ENCODE measurements around the gene HSD11B2. TPM values are rescaled to one million over a fixed set of nuclear protein-coding genes. Genes with fewer than 3 reads are reported as not detected.

The HSD11B2 gene
- total and polyA plus RNA-seq, 2 of the 8 experiments (the other 6 are each of a cell fraction or from before 2014, with no cell fraction given) = 28.7 to 32.9 TPM

DNA sequence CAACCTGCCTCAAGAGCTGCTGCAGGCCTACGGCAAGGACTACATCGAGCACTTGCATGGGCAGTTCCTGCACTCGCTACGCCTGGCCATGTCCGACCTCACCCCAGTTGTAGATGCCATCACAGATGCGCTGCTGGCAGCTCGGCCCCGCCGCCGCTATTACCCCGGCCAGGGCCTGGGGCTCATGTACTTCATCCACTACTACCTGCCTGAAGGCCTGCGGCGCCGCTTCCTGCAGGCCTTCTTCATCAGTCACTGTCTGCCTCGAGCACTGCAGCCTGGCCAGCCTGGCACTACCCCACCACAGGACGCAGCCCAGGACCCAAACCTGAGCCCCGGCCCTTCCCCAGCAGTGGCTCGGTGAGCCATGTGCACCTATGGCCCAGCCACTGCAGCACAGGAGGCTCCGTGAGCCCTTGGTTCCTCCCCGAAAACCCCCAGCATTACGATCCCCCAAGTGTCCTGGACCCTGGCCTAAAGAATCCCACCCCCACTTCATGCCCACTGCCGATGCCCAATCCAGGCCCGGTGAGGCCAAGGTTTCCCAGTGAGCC, 5.8 kb downstream of the HSD11B2 start:
- Histone ChIP-seq H2BK15ac (ENCODE audit: low read length) (no peak overlapping the region), H4K91ac (replicated peaks; ENCODE audit: insufficient read length, low read length) (no peak overlapping the region), H4K8ac (ENCODE audit: extremely low read depth, insufficient read depth, low read length) (no peak overlapping the region; the same call in 1 of the 2 replicates), H2BK120ac (replicated peaks; ENCODE audit: low read depth, low read length) (no peak overlapping the region), H2BK20ac (ENCODE audit: low read length) (no peak overlapping the region), H3K4me3 (ENCODE audit: extremely low read depth in 1 of 4, insufficient read depth in 2 of 4, low read depth in 3 of 4, low read length in 4 of 4) (no peak overlapping the region), H2BK12ac (ENCODE audit: low read depth, low read length) (no peak overlapping the region), H3K23me2 (ENCODE audit: low read depth, low read length) (peaks cover 2% of the 10 kb centered on the region; the same call in 1 of the 2 replicates), H3K9ac (replicated peaks in 1 of 4; ENCODE audit: extremely low read depth in 1 of 4, low read depth in 3 of 4, low read length in 3 of 4) (no peak overlapping the region), H3K23ac (ENCODE audit: insufficient read length) (no peak overlapping the region), H3K27ac (ENCODE audit: low read depth, low read length) (no peak overlapping the region), H3K79me2 (ENCODE audit: control insufficient read depth in 1 of 2, insufficient read depth in 2 of 2, low read length in 2 of 2) (no peaks in the 10 kb centered on the region; a peak in 1 of 4 replicates), H3K14ac (ENCODE audit: insufficient read length) (no peak overlapping the region), H3K36me3 (ENCODE audit: control insufficient read depth in 2 of 4, insufficient read depth in 4 of 4, low read length in 3 of 4) (peaks cover 7 to 18% (median 9%) of the 10 kb centered on the region in 4 experiments; a peak in 7 of 8 replicates), H3K27me3 (replicated peaks in 1 of 4; ENCODE audit: control insufficient read depth in 3 of 4, extremely low read depth in 1 of 4, insufficient read depth in 3 of 4, low read length in 3 of 4) (no peaks in the 10 kb centered on the region), H3K4ac (replicated peaks; ENCODE audit: insufficient read length, low read depth, low read length) (no peak overlapping the region), H3K79me1 (ENCODE audit: low read depth, low read length) (peaks cover 4% of the 10 kb centered on the region; the same call in 1 of the 2 replicates), H2AK5ac (ENCODE audit: low read depth, low read length) (no peak overlapping the region), H3K56ac (replicated peaks; ENCODE audit: insufficient read length, low read depth, low read length) (no peak overlapping the region), H2BK5ac (ENCODE audit: low read depth, low read length) (no peak overlapping the region), H3K4me1 (replicated peaks in 1 of 4; ENCODE audit: control insufficient read depth in 3 of 4, insufficient read depth in 4 of 4, low read length in 3 of 4) (peaks cover 0 to 14% (median 13%) of the 10 kb centered on the region in 4 experiments; a peak in 6 of 7 replicates), H3K4me2 (ENCODE audit: insufficient read depth in 1 of 2, low read depth in 2 of 2, low read length in 2 of 2) (no peak overlapping the region), H4K5ac (ENCODE audit: insufficient read length, low read depth, low read length) (no peak overlapping the region), H3K9me3 (ENCODE audit: insufficient read depth in 2 of 2, low read depth in 1 of 2, low read length in 1 of 2) (no peaks in the 10 kb centered on the region), H4K20me1 (replicated peaks in 1 of 2; ENCODE audit: control insufficient read depth in 1 of 2, insufficient read depth in 2 of 2, low read length in 2 of 2) (peaks cover 0 to 8% of the 10 kb centered on the region in 2 experiments), H2AFZ (ENCODE audit: low read length) (no peak overlapping the region), H3K18ac (ENCODE audit: extremely low read depth, low read length) (no peak overlapping the region)
- no peak for FAIRE-seq
- CTCF ChIA-PET (ENCODE audit: partially characterized antibody) = interaction anchor here (1.4 to 28.4 kb wide), 3 partner anchors 10 to 110 kb away, joined by 3 to 683 read pairs (median 25); partner anchors contain the start of genes KCTD19 and LRRC36
- 94% methylated on average over 23 of the region's 23 CpGs; no CpG with 5 or more reads in 1 of the 2 experiments for WGBS, 2 experiments (ENCODE audit: extremely low coverage in 1 of 2, insufficient coverage in 1 of 2, insufficient read length in 1 of 2, insufficient replicate concordance in 2 of 2, low coverage in 1 of 2, low lambda C conversion rate in 2 of 2, missing lambda C conversion rate in 1 of 2)
- no peak for DNase-seq (ENCODE audit: low read depth in 1 of 2, low spot score in 2 of 2)
- POLR2A ChIA-PET (ENCODE audit: partially characterized antibody) = interaction anchor here (1.2 to 7.3 kb wide), 3 partner anchors 7 to 21 kb away, joined by 4 to 67 read pairs (median 5); no protein-coding TSS in a partner anchor
- TF ChIP-seq CHD1 (IDR thresholded peaks at IDR 0.05; ENCODE audit: low read depth, low read length) (no peak), SIRT6 (IDR thresholded peaks at IDR 0.05; ENCODE audit: low read length) (no peak), GTF2F1 (IDR thresholded peaks at IDR 0.05; ENCODE audit: borderline replicate concordance, low read depth, low read length) (no peak), YY1 (IDR thresholded peaks at IDR 0.05; ENCODE audit: low read depth, low read length) (no peak), SRF (IDR thresholded peaks at IDR 0.05; ENCODE audit: low read depth, low read length) (no peak), GABPA (IDR thresholded peaks at IDR 0.05; ENCODE audit: borderline replicate concordance, insufficient read depth, low read length) (no peak), EP300 (IDR thresholded peaks at IDR 0.05; ENCODE audit: borderline replicate concordance in 1 of 2, low read depth in 2 of 2, low read length in 2 of 2) (no peak), RFX5 (IDR thresholded peaks at IDR 0.05; ENCODE audit: borderline replicate concordance, low read depth, low read length) (no peak), CREB1 (IDR thresholded peaks at IDR 0.05) (no peak), CTCF (IDR thresholded peaks at IDR 0.05; ENCODE audit: control extremely low read depth in 1 of 3, insufficient read depth in 1 of 3, low read depth in 1 of 3, low read length in 3 of 3) (no peak)
